Thoracic aorta (tissue), 2 donors: ENCODE data around the gene SMG7. TPM values are rescaled to one million over a fixed set of nuclear protein-coding genes. Genes with fewer than 3 reads are reported as not detected.
A peak's percentile ranks its signal among the peaks of the same experiment; 100 is the strongest.

Experiments used
- ATAC-seq: fragments of 150-250 bp; one replicate; pipeline ENCODE4 v1.8.0; 2017; ENCODE audit warnings: low read depth; ENCODE audit not compliant: insufficient number of reproducible peaks, low FRiP score
- DNase-seq: peaks from one replicate; pipeline ENCODE4 v3.0.0-alpha.2; 2020; ENCODE audit warnings: low spot score
- H3K27ac ChIP-seq, 2 donors: fragments of 200-600 bp; sonication (generic); 1 replicate in 1 of 2; 2 replicates in 1 of 2; pipeline ENCODE4 v1.5.1; 2016; ENCODE audit warnings: mild to moderate bottlenecking in 2 of 2, moderate library complexity in 2 of 2
- H3K27me3 ChIP-seq: fragments of 200-600 bp; sonication (generic); replicated peaks from 2 replicates; pipeline ENCODE4 v1.6.0; 2016; ENCODE audit warnings: mild to moderate bottlenecking; ENCODE audit not compliant: insufficient read depth
- H3K36me3 ChIP-seq: fragments of 200-600 bp; sonication (generic); one replicate; pipeline ENCODE4 v1.5.1; 2016
- H3K4me1 ChIP-seq, 2 donors: fragments of 200-600 bp; sonication (generic); 1 replicate in 1 of 2; 2 replicates in 1 of 2; pipeline versions ENCODE4 v1.5.1 to v1.6.0; 2016; ENCODE audit warnings: low read depth in 2 of 2, mild to moderate bottlenecking in 1 of 2; ENCODE audit not compliant: control insufficient read depth in 1 of 2
- H3K4me3 ChIP-seq: fragments of 200-600 bp; sonication (generic); 2 replicates; pipeline ENCODE4 v1.5.1; 2016; ENCODE audit warnings: mild to moderate bottlenecking
- H3K9me3 ChIP-seq: fragments of 200-600 bp; sonication (generic); 2 replicates; pipeline ENCODE4 v1.5.1; 2016
- total RNA-seq, 2 donors: library from RNA; depleted of rRNA; stranded (reverse); fragments of >200 nt; gene quantifications; one replicate each; pipeline versions ENCODE4 v1.1.0 to v1.2.3, GENCODE V29; 2016
- TF ChIP-seq, protein P1 (sequence below): fragments of 200-600 bp; sonication (generic); IDR thresholded peaks from one replicate; pipeline ENCODE4 v1.5.1; 2019; ENCODE audit warnings: antibody characterized with exemption

Gene SMG7
- total RNA-seq, 2 donors from 2014 or later, result 29.8 to 41.9 TPM

DNA sequence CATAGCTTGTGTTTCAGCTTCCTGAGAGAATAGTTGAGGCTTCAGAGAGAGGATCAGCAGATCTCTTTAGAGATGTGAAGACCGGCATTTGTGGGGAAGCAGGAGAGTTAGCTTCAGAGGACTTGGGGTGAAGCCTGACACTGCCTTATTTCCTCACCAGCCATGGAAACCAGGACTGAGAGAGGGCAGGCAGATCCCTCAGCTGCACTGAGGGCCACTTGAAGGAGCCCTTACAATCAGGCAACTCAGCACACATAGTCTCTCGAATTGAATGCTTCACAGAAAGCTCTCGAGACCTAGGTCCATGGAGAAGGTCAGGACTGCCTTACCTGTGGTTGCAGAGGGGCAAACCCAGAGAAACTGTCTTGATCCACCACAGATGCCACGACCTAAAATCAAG, 98.2 kb downstream of the SMG7 start:
- H3K4me3 ChIP-seq, result no peak overlapping the region
- no peak for ATAC-seq
- DNase-seq, result no peak
- peaks cover 0 to 37% of the 10 kb centered on the region in 2 donors for H3K4me1 ChIP-seq
- no peaks in the 10 kb centered on the region for H3K27me3 ChIP-seq
- H3K27ac ChIP-seq, result no peak overlapping the region
- H3K9me3 ChIP-seq, result no peaks in the 10 kb centered on the region
- TF ChIP-seq, protein P1, sequence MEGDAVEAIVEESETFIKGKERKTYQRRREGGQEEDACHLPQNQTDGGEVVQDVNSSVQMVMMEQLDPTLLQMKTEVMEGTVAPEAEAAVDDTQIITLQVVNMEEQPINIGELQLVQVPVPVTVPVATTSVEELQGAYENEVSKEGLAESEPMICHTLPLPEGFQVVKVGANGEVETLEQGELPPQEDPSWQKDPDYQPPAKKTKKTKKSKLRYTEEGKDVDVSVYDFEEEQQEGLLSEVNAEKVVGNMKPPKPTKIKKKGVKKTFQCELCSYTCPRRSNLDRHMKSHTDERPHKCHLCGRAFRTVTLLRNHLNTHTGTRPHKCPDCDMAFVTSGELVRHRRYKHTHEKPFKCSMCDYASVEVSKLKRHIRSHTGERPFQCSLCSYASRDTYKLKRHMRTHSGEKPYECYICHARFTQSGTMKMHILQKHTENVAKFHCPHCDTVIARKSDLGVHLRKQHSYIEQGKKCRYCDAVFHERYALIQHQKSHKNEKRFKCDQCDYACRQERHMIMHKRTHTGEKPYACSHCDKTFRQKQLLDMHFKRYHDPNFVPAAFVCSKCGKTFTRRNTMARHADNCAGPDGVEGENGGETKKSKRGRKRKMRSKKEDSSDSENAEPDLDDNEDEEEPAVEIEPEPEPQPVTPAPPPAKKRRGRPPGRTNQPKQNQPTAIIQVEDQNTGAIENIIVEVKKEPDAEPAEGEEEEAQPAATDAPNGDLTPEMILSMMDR, result no peak
- H3K36me3 ChIP-seq, result no peaks in the 10 kb centered on the region

DNA sequence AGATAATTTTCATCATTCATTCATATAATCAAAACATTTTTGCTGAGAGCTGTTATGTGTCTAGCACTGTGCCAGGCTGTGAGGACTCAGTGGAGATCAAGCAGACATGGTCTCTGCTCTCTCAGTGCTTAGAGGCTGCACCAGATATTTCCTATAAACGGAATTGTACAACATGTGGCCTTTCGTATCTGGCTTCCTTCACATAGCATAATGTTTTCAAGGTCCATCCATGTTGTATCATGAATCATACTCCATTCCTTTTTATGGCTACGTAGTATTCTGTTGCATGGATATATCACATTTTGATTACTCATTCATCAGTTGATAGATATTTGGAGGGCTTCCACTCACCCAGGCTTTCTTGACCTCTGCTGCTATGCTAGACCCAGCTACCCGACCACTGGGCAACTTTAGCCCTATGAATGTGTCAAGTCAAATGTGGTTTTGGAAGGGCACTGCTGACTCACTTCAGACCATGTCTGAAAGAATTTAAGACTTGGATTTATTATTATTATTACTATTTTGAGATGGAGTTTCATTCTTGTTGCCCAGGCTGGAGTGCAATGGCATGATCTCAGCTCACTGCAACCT, 99.5 kb downstream of the SMG7 start:
- ATAC-seq, result no peak
- no peaks in the 10 kb centered on the region for H3K27me3 ChIP-seq

DNA sequence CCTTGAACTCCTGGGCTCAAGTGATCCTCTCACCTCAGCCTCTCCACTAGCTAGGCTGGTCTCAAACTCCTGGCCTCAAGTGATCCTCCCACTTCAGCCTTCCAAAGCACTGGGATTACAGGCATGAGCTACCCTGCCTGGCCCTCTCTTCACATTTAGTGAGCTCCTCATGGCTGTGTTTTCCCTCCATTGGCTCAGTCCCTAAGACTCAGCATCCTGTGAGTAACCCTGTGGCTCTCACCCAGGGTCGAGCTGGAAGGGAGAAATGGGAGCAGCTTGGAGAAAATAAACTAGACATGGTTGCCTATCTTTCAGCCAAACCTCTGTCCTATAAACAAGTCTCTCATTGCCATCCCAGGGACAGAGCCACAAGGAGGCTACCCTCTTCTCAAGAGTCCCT, 100.4 kb downstream of the SMG7 start:
- Histone ChIP-seq H3K4me1 (peaks cover 6 to 51% of the 10 kb centered on the region in 2 donors), H3K27ac (peak overlapping the region in 1 of 2 donors; percentile 19), H3K9me3 (no peaks in the 10 kb centered on the region), H3K4me3 (no peak overlapping the region), H3K27me3 (no peaks in the 10 kb centered on the region), H3K36me3 (no peaks in the 10 kb centered on the region)
- TF ChIP-seq, protein P1, result no peak
- ATAC-seq (no peak), DNase-seq (no peak)

More for the DNA sequence above, 99.5 kb downstream of the SMG7 start:
- H3K9me3 ChIP-seq, result no peaks in the 10 kb centered on the region
- peaks cover 6 to 51% of the 10 kb centered on the region in 2 donors for H3K4me1 ChIP-seq
- TF ChIP-seq, protein P1, result no peak
- H3K27ac ChIP-seq, result peak overlapping the region in 1 of 2 donors; percentile 19
- DNase-seq, result no peak
- no peak overlapping the region for H3K4me3 ChIP-seq
- H3K36me3 ChIP-seq, result no peaks in the 10 kb centered on the region

DNA sequence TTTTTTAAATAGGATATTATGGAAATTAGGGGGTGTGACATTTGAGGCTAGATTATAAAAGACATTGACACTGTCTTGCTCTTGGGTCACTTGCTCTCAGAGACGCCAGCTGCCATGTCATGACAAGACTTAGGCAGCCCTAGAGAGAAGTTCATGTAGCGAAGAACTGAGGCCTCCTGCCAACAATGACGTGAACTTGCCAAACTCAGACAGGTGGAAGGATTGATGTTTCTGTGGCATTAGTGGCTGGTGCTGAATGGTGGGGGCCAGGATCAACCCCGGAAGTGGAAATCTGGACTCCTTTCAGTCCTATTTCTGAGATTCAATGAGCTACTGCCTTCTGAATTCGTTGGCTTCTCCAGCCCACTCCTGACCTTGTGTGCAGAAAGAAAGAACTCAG, 103.3 kb downstream of the SMG7 start:
- Histone ChIP-seq H3K4me3 (no peak overlapping the region), H3K27ac (no peak overlapping the region), H3K9me3 (no peaks in the 10 kb centered on the region), H3K36me3 (no peaks in the 10 kb centered on the region), H3K27me3 (no peaks in the 10 kb centered on the region), H3K4me1 (peaks cover 15 to 74% of the 10 kb centered on the region in 2 donors)
- ATAC-seq, result no peak
- DNase-seq, result no peak
- TF ChIP-seq, protein P1, result no peak

DNA sequence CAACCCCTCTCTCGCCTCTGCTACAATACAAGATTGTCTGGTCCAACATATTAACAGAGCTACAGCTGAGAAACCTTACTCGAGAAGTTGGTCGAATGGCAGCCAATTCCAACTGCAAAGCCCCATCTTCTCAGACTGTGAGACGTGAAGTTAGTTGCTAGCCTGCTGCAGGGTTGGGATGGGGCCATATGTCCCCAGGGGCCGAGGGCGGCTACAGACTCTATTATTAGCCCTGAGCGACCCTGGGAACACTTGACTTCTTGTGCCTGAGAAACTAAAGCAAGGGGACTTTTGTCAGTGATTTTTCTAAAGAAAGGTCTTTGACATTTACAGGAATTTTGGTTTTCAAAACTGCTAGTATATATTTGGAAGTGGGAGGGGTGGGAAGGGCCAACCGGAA, 104.2 kb downstream of the SMG7 start:
- no peak overlapping the region for H3K4me3 ChIP-seq
- TF ChIP-seq, protein P1, result no peak
- no peaks in the 10 kb centered on the region for H3K9me3 ChIP-seq
- peaks cover 18 to 83% of the 10 kb centered on the region in 2 donors for H3K4me1 ChIP-seq
- DNase-seq (no peak), ATAC-seq (no peak)
- peak overlapping the region; percentile 11 to 16 for H3K27ac ChIP-seq
- H3K27me3 ChIP-seq, result no peaks in the 10 kb centered on the region
- no peaks in the 10 kb centered on the region for H3K36me3 ChIP-seq
